GM19240 (cell line): ENCODE data around the gene TBL2.
"Not testable (repeated sequence)": the region's sequence is repeated elsewhere in the genome, so short reads cannot be mapped to it uniquely, and the experiment has no call there.

Experiments
- DNase-seq: peaks from one replicate; pipeline ENCODE4 v3.0.0; 2011; ENCODE audit warnings: low spot score; ENCODE audit not compliant: insufficient read length

Gene TBL2

GRCh38 chr7:73606801-73607691 lies 28.7 kb upstream of the TBL2 start:
- peak; percentile 73 for DNase-seq

- no peak for DNase-seq
Observed at GRCh38 chr7:73605601-73606220, 27.3 kb upstream of the TBL2 start.

- DNase-seq, result no peak
Observed at GRCh38 chr7:73602721-73603651, 24.6 kb upstream of the TBL2 start.

- no peak for DNase-seq
Observed at GRCh38 chr7:73599916-73600315, 21.5 kb upstream of the TBL2 start.

- no peak for DNase-seq
Observed at GRCh38 chr7:73599151-73599882, 20.9 kb upstream of the TBL2 start.

GRCh38 chr7:73597978-73598782 lies 19.8 kb upstream of the TBL2 start:
- no peak for DNase-seq

GRCh38 chr7:73596191-73597065 lies 18.0 kb upstream of the TBL2 start:
- no peak for DNase-seq

GRCh38 chr7:73595358-73595757 lies 17.0 kb upstream of the TBL2 start:
- DNase-seq, result no peak

- no peak for DNase-seq
Observed at GRCh38 chr7:73593207-73594045, 15.0 kb upstream of the TBL2 start.

- no peak for DNase-seq
Observed at GRCh38 chr7:73586911-73587310, 8.5 kb upstream of the TBL2 start.

- DNase-seq, result no peak
Observed at GRCh38 chr7:73585196-73585595, 6.8 kb upstream of the TBL2 start.

GRCh38 chr7:73582664-73583202 lies 4.4 kb upstream of the TBL2 start:
- no peak for DNase-seq

- not testable (repeated sequence) for DNase-seq
Observed at GRCh38 chr7:73581006-73581405, 2.6 kb upstream of the TBL2 start.

- no peak for DNase-seq
Observed at GRCh38 chr7:73577627-73578341, 595 bp downstream of the TBL2 start.

- DNase-seq, result no peak
Observed at GRCh38 chr7:73573791-73574190, 4.6 kb downstream of the TBL2 start.

GRCh38 chr7:73573276-73573675 lies 5.1 kb downstream of the TBL2 start:
- no peak for DNase-seq

- no peak for DNase-seq
Observed at GRCh38 chr7:73572767-73573186, 5.6 kb downstream of the TBL2 start.
